Neuron (in vitro differentiated cells): ENCODE measurements around the gene ARID3B.
"Not testable (repeated sequence)": the region's sequence is repeated elsewhere in the genome, so short reads cannot be mapped to it uniquely, and the experiment has no call there.

Experiments
- H2AFZ ChIP-seq: one replicate; pipeline ENCODE4 v1.6.1; 2013; ENCODE audit warnings: low read depth, mild to moderate bottlenecking, inconsistent platforms, low read length, moderate library complexity
- H3K27me3 ChIP-seq: one replicate; pipeline ENCODE4 v1.6.1; 2013; ENCODE audit warnings: low read length; ENCODE audit not compliant: insufficient read depth
- H3K36me3 ChIP-seq: one replicate; pipeline ENCODE4 v1.6.1; 2013; ENCODE audit warnings: low read length; ENCODE audit not compliant: insufficient read depth
- H3K4me1 ChIP-seq: one replicate; pipeline ENCODE4 v1.6.1; 2013; ENCODE audit warnings: low read length; ENCODE audit not compliant: insufficient read depth
- H3K4me3 ChIP-seq: 2 replicates; pipeline ENCODE4 v1.5.1; 2013; ENCODE audit warnings: mild to moderate bottlenecking, low read length, moderate library complexity
- H3K9me3 ChIP-seq: one replicate; pipeline ENCODE4 v1.6.1; 2013; ENCODE audit warnings: low read length

Gene ARID3B, protein sequence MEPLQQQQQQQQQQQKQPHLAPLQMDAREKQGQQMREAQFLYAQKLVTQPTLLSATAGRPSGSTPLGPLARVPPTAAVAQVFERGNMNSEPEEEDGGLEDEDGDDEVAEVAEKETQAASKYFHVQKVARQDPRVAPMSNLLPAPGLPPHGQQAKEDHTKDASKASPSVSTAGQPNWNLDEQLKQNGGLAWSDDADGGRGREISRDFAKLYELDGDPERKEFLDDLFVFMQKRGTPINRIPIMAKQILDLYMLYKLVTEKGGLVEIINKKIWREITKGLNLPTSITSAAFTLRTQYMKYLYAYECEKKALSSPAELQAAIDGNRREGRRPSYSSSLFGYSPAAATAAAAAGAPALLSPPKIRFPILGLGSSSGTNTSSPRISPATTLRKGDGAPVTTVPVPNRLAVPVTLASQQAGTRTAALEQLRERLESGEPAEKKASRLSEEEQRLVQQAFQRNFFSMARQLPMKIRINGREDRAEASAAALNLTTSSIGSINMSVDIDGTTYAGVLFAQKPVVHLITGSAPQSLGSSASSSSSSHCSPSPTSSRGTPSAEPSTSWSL

DNA sequence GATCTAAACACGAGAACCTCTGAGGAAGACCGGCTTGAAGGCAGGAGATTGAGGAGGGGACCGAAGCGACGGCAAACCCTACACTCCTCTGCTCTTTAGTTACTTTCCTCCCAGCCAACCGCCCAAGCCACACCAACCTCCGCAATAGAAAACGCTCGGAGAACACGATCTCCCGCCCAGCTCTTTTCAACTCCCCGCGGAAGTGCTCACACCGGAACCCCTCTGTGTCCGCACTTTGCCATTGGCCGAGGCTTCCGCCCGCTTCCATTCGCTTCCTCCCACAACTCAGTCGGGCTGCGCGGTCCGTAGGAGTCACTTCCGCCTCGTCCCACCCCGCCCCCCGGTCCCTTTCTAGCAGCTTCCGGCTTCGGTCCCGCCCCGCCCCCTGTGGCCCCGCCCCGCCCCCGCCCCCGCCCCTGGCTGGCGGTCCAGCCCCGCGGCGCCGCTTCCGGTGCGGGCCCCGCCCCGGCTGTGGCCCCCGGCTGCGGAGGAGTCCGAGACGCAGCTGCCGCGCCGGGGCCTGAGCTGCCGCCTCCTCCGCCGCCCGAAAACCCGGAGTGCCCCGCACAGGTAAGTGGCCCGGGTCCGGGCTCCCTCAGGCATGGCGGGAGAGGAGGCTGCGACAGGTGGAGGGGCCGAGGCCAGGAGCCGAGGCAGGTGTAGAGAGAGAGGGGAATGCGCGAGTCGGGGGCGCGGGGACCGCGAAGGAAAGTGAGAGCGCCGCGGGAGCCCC, at the start of gene ARID3B:
Gene ARID3B (plus strand): TSS at position 460 of the 733 bp plus-strand sequence. CDS start 2,717 bp downstream, outside the sequence.
- Histone ChIP-seq H3K4me1 (peaks cover 20% of the 10 kb centered on the region), H3K27me3 (no peaks in the 10 kb centered on the region), H2AFZ (peak within 1 kb of the TSS; percentile 67), H3K9me3 (no peaks in the 10 kb centered on the region), H3K36me3 (peaks cover 14% of the 10 kb centered on the region), H3K4me3 (peak within 1 kb of the TSS; percentile 77)

DNA sequence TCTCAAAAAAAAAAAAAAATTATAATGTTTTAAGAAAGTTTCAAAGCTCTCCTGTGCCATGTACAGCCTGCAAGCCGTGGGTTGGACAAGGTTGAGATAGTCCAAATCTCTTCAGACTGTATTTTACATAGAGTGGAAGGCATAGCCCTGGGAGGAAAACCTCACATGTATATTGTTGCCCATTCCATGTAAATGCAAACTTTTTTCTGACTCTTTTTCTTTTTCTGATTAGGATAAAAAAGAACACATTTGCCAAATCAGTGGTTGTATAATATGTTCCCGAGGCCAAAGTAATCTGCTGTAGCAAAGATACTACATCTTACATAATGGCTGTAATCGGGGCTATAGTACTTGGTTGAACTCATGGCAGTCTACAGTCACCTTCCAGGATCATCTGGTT, 44.4 kb upstream of the ARID3B start:
- no peaks in the 10 kb centered on the region for H3K4me1 ChIP-seq
- no peaks in the 10 kb centered on the region for H3K9me3 ChIP-seq
- no peak overlapping the region for H2AFZ ChIP-seq

DNA sequence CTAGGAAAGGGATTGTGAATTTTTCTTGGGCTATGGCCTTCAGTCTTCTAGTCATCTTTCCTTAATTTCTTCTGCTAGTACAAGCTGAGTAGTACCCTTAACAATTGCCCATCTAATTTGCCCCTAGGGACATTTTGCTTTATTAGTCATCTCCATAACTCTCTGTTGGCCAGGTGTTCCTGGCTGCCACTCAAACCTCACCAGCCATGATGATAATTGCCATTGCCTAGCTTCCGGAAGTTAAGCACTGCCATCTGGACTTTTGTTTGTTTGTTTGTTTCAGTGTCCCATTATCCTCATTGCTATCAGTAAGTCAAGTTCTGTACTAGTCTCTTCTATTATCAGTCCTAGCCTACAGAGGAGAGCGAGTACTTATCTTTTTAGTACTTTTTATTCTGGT, 43.4 kb upstream of the ARID3B start:
- Histone ChIP-seq H3K4me3 (no peak overlapping the region), H3K9me3 (no peaks in the 10 kb centered on the region), H3K36me3 (no peaks in the 10 kb centered on the region), H2AFZ (no peak overlapping the region), H3K27me3 (no peaks in the 10 kb centered on the region), H3K4me1 (no peaks in the 10 kb centered on the region)

More for the DNA sequence above, 44.4 kb upstream of the ARID3B start:
- Histone ChIP-seq H3K4me3 (no peak overlapping the region), H3K27me3 (no peaks in the 10 kb centered on the region), H3K36me3 (no peaks in the 10 kb centered on the region)

DNA sequence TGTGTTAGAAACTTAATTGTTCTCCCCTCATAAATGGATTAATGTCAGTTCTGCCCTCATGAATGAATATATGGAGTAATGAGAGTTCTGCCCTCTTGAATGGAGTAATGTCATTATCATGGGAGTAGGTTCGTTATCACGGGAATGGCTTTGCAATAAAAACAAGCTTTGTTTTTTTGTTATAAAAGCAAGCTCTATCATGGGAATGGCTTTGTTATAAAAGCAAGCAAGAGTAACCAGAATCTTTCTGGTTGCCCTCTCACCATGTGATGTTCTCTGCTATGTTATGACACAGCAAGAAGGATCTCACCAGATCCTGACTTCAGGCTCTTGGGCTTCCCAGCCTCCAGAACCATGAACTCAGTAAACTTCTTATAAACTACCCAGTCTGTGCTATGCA, 41.7 kb upstream of the ARID3B start:
- Histone ChIP-seq H3K27me3 (no peaks in the 10 kb centered on the region), H3K4me1 (no peaks in the 10 kb centered on the region), H2AFZ (no peak overlapping the region), H3K36me3 (no peaks in the 10 kb centered on the region), H3K4me3 (no peak overlapping the region), H3K9me3 (no peaks in the 10 kb centered on the region)

DNA sequence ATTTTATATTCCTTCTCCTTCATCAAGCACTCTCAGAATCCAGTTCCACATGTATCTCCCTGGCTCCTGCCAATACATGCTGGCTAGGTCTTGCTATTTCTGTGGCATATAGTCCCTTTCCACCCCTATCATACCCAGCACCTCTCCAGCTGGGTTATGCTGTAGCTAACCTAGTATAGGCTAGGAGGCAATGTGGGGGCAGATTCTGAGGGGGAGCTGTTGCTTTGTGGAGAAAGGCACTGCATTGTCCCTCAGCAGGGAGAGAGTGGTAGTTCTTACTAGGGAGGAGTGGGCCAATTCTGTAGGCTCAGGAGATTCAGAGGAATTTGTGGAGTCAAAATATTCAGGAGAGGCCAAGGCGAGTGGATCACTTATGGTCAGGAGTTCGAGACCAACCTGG, 40.6 kb upstream of the ARID3B start:
- Histone ChIP-seq H3K4me3 (no peak overlapping the region), H2AFZ (no peak overlapping the region), H3K36me3 (peaks cover 2% of the 10 kb centered on the region), H3K4me1 (no peaks in the 10 kb centered on the region), H3K27me3 (no peaks in the 10 kb centered on the region), H3K9me3 (no peaks in the 10 kb centered on the region)

DNA sequence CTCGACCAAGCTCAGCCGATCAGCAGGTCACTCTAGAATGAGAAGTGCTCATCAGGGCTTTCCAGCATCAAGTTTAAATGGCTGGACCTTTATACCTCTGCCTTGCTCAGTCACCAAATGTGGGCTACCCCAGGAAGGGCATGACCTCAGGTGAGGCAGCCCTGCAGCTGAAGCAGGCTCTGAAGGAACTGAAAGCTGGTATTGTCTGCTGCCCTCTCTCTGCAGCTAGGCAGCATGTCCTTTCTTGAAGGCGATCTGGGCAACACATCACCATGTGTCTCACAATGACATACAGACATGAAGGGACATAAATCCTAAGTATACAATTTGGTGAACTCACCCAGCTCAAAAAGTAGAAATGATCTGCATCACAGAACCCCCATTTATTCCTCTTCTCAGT, 38.7 kb upstream of the ARID3B start:
- H3K4me1 ChIP-seq, result no peaks in the 10 kb centered on the region
- no peak overlapping the region for H3K4me3 ChIP-seq
- no peaks in the 10 kb centered on the region for H3K27me3 ChIP-seq
- no peak overlapping the region for H2AFZ ChIP-seq
- H3K9me3 ChIP-seq, result no peaks in the 10 kb centered on the region
- H3K36me3 ChIP-seq, result peaks cover 2% of the 10 kb centered on the region

DNA sequence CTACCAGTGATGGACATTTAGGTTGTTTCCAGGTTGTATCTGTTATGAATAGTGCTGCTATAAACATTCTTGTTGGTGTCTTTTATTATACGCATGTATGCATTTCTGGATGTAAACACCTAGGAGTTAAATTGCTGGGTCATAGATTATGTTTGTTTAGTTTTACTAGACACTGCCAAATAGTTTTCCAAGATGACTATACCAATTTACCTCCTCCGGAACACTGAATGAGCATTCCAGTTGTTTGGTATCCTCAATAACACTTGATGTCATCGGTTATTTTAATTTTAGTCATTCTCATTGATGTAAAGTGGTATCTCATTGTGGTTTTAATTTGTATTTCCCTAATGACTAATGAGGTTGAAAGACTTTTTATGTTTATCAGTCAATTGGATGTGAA, 36.6 kb upstream of the ARID3B start:
- no peaks in the 10 kb centered on the region for H3K9me3 ChIP-seq
- no peak overlapping the region for H3K4me3 ChIP-seq
- no peak overlapping the region for H2AFZ ChIP-seq
- H3K36me3 ChIP-seq, result peaks cover 2% of the 10 kb centered on the region
- H3K27me3 ChIP-seq, result no peaks in the 10 kb centered on the region
- no peaks in the 10 kb centered on the region for H3K4me1 ChIP-seq

DNA sequence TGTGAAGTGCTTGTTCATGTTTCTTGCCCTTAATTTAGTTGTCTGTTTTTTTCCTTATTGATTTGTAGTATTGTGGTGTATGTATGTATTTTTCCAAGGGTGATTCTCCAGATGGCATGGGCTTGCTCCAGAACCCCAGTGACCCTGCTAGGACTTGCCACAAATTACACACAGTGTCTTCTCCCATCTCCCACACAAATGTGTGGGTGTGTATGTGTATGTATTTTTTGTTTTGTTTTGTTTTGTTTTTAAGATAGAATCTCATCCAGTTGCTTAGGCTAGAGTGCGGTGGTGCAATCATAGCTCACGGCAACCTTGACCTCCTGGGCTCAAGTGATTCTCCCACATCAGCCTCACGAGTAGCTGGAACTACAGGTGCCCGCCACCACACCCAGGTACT, 36.2 kb upstream of the ARID3B start:
- Histone ChIP-seq H3K4me1 (no peaks in the 10 kb centered on the region), H2AFZ (no peak overlapping the region), H3K4me3 (no peak overlapping the region), H3K27me3 (no peaks in the 10 kb centered on the region), H3K36me3 (peaks cover 2% of the 10 kb centered on the region), H3K9me3 (no peaks in the 10 kb centered on the region)

DNA sequence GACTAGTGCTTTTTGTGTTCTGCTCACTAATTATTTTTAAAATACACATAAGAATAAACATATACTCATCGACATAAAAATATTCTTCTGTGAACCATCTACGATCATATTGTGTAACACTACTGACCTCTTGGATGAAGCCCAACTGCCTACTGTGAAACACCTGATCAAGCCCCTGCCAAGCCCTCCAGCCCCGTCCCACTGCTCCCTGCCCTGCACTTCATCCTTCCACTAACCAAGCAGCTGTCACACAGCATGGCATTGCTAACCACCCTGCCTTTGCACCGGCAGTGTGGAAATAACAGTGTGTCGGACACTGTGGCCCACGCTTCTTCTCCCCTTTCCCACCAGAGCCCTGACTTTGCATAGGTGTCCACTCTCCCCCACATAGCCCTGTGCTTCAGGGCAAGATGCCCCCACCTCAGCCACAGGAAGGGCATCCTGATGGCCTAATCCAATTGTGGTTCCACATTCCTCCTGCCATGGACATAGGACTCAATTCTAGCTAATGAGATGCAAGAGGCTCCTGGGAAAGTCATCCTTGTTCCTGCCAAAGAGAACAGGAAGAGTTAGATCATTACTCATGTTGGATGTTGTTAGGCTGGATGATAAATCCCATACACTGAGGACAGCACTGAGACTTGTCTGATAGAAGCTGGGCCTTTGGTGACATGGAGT, 35.0 kb upstream of the ARID3B start:
- H3K4me3 ChIP-seq, result no peak overlapping the region
- no peaks in the 10 kb centered on the region for H3K4me1 ChIP-seq
- H3K36me3 ChIP-seq, result peaks cover 2% of the 10 kb centered on the region
- H2AFZ ChIP-seq, result no peak overlapping the region
- H3K9me3 ChIP-seq, result no peaks in the 10 kb centered on the region
- H3K27me3 ChIP-seq, result no peaks in the 10 kb centered on the region

DNA sequence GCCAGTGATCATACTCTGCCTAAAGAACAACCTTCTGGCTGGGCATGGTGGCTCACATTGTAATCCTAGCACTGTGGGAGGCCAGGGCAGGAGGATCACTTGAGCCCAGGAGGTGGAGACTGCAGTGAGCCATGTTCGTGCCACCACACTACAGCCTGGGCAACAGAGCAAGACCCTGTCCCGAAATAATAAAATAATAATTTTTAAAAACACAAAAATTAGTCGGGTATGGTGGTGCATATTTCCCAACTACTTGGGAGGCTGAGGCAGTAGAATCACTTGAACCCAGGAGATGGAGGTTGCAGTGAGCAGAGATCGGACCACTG, 34.5 kb upstream of the ARID3B start:
- Histone ChIP-seq H2AFZ (no peak overlapping the region), H3K4me1 (no peaks in the 10 kb centered on the region), H3K27me3 (no peaks in the 10 kb centered on the region), H3K9me3 (no peaks in the 10 kb centered on the region), H3K36me3 (peaks cover 2% of the 10 kb centered on the region), H3K4me3 (no peak overlapping the region)

DNA sequence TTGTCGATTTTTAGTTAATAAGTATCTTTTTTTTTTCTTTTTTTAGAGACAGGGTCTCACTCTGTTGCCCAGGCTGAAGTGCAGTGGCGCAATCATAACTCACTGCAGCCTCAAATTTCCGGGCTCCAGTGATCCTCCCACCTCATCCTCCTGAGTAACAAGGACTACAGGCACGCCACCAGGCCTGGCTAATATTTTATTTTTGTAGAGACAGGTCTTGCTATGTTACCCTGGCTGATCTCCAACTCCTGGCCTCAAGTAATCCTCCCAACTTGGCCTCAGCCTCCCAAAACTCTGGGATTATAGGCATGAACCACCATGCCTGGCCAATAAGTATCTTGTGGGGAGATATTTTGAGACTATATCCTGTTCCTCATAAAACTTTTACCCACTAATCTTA, 29.4 kb upstream of the ARID3B start:
- Histone ChIP-seq H3K27me3 (no peaks in the 10 kb centered on the region), H3K9me3 (no peaks in the 10 kb centered on the region)

DNA sequence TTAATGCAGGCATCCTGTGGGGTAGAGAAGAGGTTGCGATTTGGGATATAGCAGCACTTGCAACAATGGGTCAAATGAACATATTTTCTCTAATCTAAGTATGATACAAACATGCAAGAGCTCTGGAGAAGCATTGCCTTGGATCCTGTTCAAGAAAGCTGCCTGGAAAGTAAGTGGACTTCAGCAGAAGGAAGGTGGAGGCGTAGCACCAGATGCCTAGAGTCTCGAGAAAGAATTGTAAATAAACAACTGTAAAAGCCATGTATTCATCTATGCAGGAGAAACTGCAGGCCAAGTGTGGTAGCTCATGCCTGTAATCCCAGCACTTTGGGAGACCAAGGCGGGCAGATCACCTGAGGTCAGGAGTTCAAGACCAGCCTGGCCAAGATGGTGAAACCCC, 27.0 kb upstream of the ARID3B start:
- not testable (repeated sequence) for H3K36me3 ChIP-seq, H2AFZ ChIP-seq, H3K4me3 ChIP-seq, H3K27me3 ChIP-seq, H3K4me1 ChIP-seq, H3K9me3 ChIP-seq

More for the DNA sequence above, 29.4 kb upstream of the ARID3B start:
- Histone ChIP-seq H3K36me3 (no peaks in the 10 kb centered on the region), H3K4me1 (no peaks in the 10 kb centered on the region), H2AFZ (no peak overlapping the region), H3K4me3 (no peak overlapping the region)

DNA sequence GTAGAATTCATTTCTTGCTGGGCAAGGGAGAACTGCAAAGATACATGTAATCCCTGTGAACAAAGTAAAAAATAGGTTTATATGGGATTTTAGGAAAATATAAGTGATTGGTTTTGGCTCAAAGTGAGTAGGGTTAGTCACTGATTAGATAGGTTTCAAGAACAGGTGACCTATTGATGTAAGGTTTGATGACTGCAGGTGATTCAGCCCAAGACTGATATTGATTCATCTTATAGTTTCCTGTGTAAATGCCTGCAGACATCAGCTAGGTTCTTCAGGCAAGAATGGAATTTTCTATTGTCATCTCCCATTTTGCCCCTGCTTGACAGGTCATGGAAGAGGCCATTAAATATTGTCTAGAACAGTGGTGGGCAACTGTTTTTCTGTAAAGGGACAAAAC, 23.9 kb upstream of the ARID3B start:
- H3K9me3 ChIP-seq, result no peaks in the 10 kb centered on the region
- H2AFZ ChIP-seq, result no peak overlapping the region
- H3K4me3 ChIP-seq, result no peak overlapping the region
- H3K36me3 ChIP-seq, result no peaks in the 10 kb centered on the region
- H3K4me1 ChIP-seq, result no peaks in the 10 kb centered on the region
- no peaks in the 10 kb centered on the region for H3K27me3 ChIP-seq
